ENCODE measurements around the gene CD48. TPM values are rescaled to one million over a fixed set of nuclear protein-coding genes. Genes with fewer than 3 reads are reported as not detected.

Gene CD48
- total RNA-seq, 1 experiment from 2014 or later = not detected

DNA sequence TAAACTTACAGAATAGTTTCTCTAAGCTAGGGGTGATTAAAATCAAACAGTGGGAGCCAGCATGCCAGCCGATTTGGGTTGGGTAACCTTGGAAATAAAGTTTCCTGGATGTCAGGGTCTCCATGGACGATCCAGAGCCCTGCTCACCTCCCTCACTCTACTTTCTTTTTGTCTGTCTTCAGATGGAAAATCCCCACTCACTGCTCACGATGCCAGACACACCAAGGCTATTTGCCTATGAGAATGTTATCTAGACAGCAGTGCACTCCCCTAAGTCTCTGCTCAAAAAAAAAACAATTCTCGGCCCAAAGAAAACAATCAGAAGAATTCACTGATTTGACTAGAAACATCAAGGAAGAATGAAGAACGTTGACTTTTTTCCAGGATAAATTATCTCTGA, 41.3 kb upstream of the CD48 start:
- no TSS peak for BruUV-seq (replicated peaks)
- no peak overlapping the region for H3K27ac Mint-ChIP-seq (ENCODE audit: unreplicated experiment)
- H3K4me3 Mint-ChIP-seq (ENCODE audit: low read depth, unreplicated experiment) = no peak overlapping the region
- DNase-seq = no peak
- peaks cover 8% of the 10 kb centered on the region for H3K36me3 Mint-ChIP-seq (ENCODE audit: insufficient read depth, unreplicated experiment)
- TF ChIP-seq, protein P1, sequence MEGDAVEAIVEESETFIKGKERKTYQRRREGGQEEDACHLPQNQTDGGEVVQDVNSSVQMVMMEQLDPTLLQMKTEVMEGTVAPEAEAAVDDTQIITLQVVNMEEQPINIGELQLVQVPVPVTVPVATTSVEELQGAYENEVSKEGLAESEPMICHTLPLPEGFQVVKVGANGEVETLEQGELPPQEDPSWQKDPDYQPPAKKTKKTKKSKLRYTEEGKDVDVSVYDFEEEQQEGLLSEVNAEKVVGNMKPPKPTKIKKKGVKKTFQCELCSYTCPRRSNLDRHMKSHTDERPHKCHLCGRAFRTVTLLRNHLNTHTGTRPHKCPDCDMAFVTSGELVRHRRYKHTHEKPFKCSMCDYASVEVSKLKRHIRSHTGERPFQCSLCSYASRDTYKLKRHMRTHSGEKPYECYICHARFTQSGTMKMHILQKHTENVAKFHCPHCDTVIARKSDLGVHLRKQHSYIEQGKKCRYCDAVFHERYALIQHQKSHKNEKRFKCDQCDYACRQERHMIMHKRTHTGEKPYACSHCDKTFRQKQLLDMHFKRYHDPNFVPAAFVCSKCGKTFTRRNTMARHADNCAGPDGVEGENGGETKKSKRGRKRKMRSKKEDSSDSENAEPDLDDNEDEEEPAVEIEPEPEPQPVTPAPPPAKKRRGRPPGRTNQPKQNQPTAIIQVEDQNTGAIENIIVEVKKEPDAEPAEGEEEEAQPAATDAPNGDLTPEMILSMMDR (IDR thresholded peaks at IDR 0.05; ENCODE audit: unreplicated experiment) = no peak
- intact Hi-C loops (cut with micrococcal nuclease; ENCODE audit: unreplicated experiment) = no loop called here
- H3K27me3 Mint-ChIP-seq (ENCODE audit: unreplicated experiment) = peaks cover 33% of the 10 kb centered on the region
- no peaks in the 10 kb centered on the region for H3K9me3 Mint-ChIP-seq (ENCODE audit: low read depth, unreplicated experiment)
- peaks cover 15% of the 10 kb centered on the region for H3K4me1 Mint-ChIP-seq (ENCODE audit: low read depth, unreplicated experiment)
- CTCF ChIA-PET = no interaction called here

DNA sequence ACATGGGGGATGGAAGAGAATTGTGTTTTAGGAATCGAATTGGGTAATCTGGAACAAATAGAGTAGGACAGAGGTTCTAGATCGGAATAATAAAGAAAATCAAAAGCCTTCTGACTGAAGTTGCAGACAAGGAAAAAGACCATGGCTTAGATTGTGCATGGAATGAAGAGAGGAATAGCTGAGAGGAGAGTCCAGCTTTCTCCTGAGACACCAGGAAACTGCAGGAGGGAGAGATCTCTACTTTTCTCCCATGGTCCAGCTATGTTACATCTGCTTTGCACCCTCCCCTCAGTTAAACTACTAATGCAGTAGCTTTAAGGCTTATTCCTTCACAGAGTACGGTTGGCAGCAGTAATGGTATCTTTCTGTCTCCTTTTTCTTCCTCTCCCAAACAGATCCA, 40.8 kb upstream of the CD48 start:
- BruUV-seq (replicated peaks) = no TSS peak
- no peak overlapping the region for H3K4me3 Mint-ChIP-seq (ENCODE audit: low read depth, unreplicated experiment)
- TF ChIP-seq, protein P1 (IDR thresholded peaks at IDR 0.05; ENCODE audit: unreplicated experiment) = no peak
- peaks cover 16% of the 10 kb centered on the region for H3K4me1 Mint-ChIP-seq (ENCODE audit: low read depth, unreplicated experiment)
- CTCF ChIA-PET = no interaction called here
- peaks cover 8% of the 10 kb centered on the region for H3K36me3 Mint-ChIP-seq (ENCODE audit: insufficient read depth, unreplicated experiment)
- peaks cover 33% of the 10 kb centered on the region for H3K27me3 Mint-ChIP-seq (ENCODE audit: unreplicated experiment)
- no peaks in the 10 kb centered on the region for H3K9me3 Mint-ChIP-seq (ENCODE audit: low read depth, unreplicated experiment)
- DNase-seq = no peak
- H3K27ac Mint-ChIP-seq (ENCODE audit: unreplicated experiment) = no peak overlapping the region
- intact Hi-C loops (cut with micrococcal nuclease; ENCODE audit: unreplicated experiment) = no loop called here

DNA sequence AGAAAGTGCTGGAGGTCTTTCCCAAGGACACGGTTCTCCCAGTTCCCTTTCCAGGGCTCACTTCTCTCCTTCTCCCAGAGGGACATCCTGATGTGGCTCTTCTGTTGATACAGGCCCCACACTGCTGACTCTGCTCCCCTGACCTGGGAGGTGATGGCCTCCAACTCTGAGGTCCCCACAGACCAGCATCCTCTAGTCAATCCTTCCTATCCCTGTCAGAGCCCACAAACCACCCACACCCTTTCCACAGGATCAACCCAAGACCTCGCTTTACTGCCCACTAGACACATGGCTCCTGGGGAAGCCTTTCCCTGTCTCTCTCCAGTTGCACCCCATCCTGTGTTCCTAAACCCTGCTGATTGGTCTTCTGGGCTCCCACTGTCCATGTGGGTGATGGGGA, 39.0 kb upstream of the CD48 start:
- no peak for DNase-seq
- CTCF ChIA-PET = no interaction called here
- TF ChIP-seq, protein P1 (IDR thresholded peaks at IDR 0.05; ENCODE audit: unreplicated experiment) = no peak
- intact Hi-C loops (cut with micrococcal nuclease; ENCODE audit: unreplicated experiment) = no loop called here
- no peak overlapping the region for H3K4me3 Mint-ChIP-seq (ENCODE audit: low read depth, unreplicated experiment)
- H3K27ac Mint-ChIP-seq (ENCODE audit: unreplicated experiment) = no peak overlapping the region
- H3K9me3 Mint-ChIP-seq (ENCODE audit: low read depth, unreplicated experiment) = no peaks in the 10 kb centered on the region
- H3K36me3 Mint-ChIP-seq (ENCODE audit: insufficient read depth, unreplicated experiment) = peaks cover 8% of the 10 kb centered on the region
- BruUV-seq (replicated peaks) = no TSS peak
- H3K4me1 Mint-ChIP-seq (ENCODE audit: low read depth, unreplicated experiment) = peaks cover 29% of the 10 kb centered on the region
- H3K27me3 Mint-ChIP-seq (ENCODE audit: unreplicated experiment) = peaks cover 33% of the 10 kb centered on the region

- intact Hi-C loops (cut with micrococcal nuclease; ENCODE audit: unreplicated experiment) = no loop called here
- Mint-ChIP-seq H3K27me3 (ENCODE audit: unreplicated experiment) (peaks cover 33% of the 10 kb centered on the region), H3K36me3 (ENCODE audit: insufficient read depth, unreplicated experiment) (peaks cover 8% of the 10 kb centered on the region), H3K4me3 (ENCODE audit: low read depth, unreplicated experiment) (no peak overlapping the region), H3K4me1 (ENCODE audit: low read depth, unreplicated experiment) (peaks cover 29% of the 10 kb centered on the region), H3K27ac (ENCODE audit: unreplicated experiment) (no peak overlapping the region), H3K9me3 (ENCODE audit: low read depth, unreplicated experiment) (no peaks in the 10 kb centered on the region)
- peak; percentile 14 for DNase-seq
- CTCF ChIA-PET = interaction anchor here (1.5 kb wide), 1 partner anchor 19 kb away, joined by 8 read pairs; no protein-coding TSS in a partner anchor
- TF ChIP-seq, protein P1 (IDR thresholded peaks at IDR 0.05; ENCODE audit: unreplicated experiment) = no peak
- no TSS peak for BruUV-seq (replicated peaks)
Observed at GRCh38 chr1:160748878-160749269, 37.3 kb upstream of the CD48 start.
